Fibroblast of skin of right biceps (primary cell): ENCODE measurements around the gene BPNT1.
"Not testable (repeated sequence)": the region's sequence is repeated elsewhere in the genome, so short reads cannot be mapped to it uniquely, and the experiment has no call there.

Source experiments
- DNase-seq: peaks from one replicate; pipeline ENCODE4 v3.0.0-alpha.2; 2013

BPNT1 gene

GRCh38 chr1:220077887-220078286, 11.7 kb downstream of the BPNT1 start:
- DNase-seq = no peak

GRCh38 chr1:220076861-220077762, 12.5 kb downstream of the BPNT1 start:
- DNase-seq = peak; percentile 42

DNA sequence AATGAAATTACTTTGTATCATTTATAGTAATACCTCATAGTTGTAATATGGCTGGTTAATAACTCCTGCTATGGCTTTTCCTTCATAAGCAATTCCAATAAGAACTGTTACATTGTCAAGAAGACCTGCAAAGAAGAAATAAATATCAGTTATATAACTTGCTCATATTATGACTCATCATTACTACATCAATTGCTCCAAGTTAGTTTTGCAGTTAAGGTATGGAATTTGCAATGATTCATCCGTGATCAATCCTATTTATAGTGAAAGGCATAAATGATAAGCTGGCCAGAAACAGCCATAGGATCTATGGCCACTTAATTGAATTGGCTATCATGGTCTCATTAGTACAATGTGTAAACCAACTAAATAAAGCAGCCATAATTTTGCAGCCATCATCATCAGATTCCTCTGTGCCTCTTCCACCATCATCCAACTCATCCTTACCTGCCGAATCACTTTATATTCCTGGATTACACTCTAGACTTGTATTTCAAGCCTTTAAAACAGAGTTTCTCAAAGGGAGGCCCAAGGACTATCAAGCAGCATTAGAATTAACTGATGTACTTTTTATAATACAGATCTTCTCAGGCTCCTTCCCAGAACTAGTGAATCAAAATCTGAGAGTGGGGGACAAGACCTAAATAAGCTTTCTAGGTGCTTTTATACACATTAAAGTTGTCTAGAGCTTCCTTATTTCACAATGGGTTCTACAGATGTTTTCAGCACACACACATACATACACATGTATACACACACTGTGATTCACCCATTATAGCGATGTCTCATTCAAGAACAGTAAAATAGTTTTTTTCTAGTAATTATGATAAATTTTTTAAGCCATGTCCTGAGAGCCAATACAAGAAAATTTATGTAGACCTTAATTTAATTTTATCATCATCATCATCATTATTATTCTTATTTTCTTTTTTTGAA, 22.1 kb downstream of the BPNT1 start:
- peak; percentile 79 for DNase-seq

- no peak for DNase-seq
Measured at GRCh38 chr1:220062629-220063028, 27.0 kb downstream of the BPNT1 start.

DNA sequence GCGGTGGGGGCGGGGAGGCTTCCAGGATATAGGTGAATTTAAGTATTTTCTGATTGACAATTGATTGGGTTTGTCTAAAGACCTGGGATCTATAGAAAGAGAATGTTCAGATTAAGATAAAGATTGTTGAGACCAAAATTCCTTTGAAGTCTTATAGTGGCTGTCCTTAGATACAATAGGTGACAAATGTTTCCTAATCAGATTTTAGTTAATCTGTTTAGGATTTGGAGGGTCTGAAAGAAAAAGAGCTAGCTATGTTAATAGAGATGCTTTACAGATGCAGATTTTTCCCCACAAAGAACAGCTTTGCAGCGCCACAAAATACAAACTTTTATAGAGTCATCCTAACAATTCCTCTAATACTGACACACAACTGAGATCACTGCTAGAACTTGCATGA, 28.7 kb downstream of the BPNT1 start:
- DNase-seq = no peak

GRCh38 chr1:220056374-220056773, 33.2 kb downstream of the BPNT1 start:
- no peak for DNase-seq

- DNase-seq = peak; percentile 99
Measured at GRCh38 chr1:220046052-220046930, 43.3 kb downstream of the BPNT1 start, which contains the start of gene EPRS1. EPRS1 (minus strand) TSS chr1:220046505; CDS start chr1:220046388, 117 bp downstream.

GRCh38 chr1:220045356-220046051, 44.1 kb downstream of the BPNT1 start:
- DNase-seq = no peak

- no peak for DNase-seq
Measured at GRCh38 chr1:220044678-220045355, 44.8 kb downstream of the BPNT1 start.

- no peak for DNase-seq
Measured at GRCh38 chr1:220043646-220044045, 45.9 kb downstream of the BPNT1 start.

DNA sequence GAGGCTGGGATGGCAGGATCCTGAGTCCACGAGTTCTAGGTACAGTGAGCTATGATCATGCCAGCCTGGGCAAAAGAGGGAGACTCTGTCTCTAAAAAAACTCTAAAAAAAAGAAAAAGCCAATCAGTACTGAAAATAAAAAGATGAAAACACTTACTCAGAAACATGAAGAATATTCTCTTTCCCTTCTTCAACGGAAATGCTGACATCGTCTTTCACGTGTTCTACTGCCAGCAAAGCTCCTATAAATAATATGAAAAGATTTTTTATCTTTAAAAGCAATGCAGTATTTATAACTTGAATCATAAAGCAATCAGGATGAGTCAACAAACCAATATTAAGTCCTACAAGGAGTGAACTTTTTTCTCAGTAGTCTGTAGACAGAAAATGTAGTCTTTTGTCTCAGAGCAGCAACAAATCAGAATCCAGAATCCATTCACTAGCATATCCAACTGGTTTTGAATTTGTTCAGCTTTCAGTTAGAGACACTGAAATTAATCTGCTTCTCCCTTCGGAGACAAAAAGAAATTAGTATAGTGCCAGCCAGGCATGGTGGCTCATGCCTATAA, 49.5 kb downstream of the BPNT1 start:
- no peak for DNase-seq

DNA sequence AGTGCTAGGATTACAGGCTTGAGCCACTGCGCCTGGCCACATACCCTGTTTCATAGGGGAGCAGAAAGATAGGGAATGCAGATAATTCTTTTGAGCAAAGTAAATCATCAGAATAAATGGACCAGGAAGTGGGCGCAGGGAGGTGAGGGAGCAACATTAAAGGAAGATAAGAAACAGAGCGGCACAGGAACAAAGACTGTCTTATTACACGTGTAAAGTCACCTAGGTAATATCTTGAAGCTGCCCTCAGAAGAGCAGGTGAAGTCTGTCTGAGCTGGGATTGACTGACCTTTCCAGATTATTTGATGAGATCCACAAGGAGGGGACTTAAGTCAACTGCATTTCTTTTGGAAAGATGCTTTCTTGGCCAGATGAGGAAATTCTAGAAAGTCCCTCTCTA, 50.9 kb downstream of the BPNT1 start:
- no peak for DNase-seq

GRCh38 chr1:220037810-220038209, 51.8 kb downstream of the BPNT1 start:
- not testable (repeated sequence) for DNase-seq

- no peak for DNase-seq
Measured at GRCh38 chr1:220032911-220033310, 56.7 kb downstream of the BPNT1 start.

- no peak for DNase-seq
Measured at GRCh38 chr1:220031287-220031686, 58.3 kb downstream of the BPNT1 start.

DNA sequence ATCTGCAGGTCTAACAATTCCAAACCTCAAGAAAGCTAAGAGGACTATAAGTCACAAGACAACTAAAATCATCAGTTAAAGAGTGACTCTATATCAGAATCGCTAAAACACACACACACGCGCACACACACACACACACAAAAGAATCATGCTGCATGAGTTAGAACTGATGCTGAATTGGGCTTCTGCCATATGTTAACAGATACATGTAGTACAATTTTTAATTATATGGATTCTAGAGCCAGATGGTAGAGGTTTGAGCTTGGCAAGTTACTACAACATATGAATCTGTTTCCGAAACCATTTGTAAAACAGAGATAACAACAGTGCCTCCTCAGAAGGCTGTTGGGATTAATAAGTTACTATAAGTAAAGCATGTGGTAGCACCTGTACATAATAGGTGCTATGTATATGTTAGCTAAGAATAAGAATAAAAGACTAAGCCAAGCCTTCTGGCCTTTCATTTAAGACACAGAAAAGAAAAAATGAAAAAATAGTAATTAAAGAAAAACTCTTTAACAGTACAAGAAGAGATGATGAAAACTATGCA, 61.2 kb downstream of the BPNT1 start:
- no peak for DNase-seq

DNA sequence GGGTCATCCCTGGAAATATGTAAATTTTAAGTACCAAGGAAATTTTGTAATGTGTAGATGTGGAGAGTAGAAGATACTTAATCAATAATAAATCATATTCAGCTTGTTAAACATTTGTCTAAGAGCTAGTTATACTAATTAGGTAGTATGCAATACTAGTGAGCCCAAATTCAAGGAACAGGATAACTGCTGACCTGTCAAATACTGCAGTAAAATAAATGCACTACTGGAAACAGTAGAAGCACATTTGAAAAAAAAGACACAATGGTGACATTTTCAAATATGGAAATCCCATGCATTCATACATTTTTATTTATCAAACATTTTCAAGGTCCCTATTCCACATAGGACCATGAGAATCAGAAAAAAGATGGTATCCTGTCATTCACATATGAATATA, 70.5 kb downstream of the BPNT1 start:
- no peak for DNase-seq

DNA sequence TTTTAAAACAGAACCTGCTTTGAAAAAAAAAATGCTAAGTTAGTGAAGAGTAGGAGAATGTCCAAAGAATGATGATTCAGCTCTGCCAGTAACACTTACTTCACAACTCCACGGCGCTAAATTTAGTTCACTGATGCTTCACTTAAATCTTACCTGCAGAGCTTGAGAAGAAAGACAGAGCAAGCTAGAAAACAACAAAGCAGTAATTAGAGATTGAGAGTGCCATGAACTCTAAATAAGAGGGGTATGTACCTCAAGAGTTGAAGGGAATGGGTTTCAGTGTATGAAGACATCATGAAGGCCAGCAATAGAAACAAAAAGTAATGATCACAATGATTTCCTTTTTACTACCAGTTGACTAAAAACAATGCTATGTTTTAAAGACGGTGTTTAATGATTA, 76.1 kb downstream of the BPNT1 start:
- DNase-seq = peak; percentile 59

DNA sequence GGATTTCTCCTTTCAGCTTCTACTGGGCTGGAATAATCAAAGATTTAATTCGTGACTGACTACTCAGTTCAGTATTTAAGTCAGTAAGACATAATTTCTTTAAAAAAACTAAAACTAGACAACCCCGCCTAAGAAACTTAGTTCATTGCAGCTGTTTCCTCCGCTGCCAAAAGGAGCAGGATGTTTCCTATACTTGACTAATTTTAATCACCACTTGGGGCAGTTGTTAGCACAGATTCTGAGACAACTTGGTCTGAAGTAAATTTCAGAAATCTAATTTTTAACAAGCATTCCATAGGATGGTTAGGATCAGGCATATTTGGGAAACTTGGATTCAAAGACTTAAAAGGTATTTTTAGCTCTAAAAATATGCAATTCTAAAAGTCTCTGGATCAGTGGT, 77.3 kb downstream of the BPNT1 start:
- peak; percentile 28 for DNase-seq

DNA sequence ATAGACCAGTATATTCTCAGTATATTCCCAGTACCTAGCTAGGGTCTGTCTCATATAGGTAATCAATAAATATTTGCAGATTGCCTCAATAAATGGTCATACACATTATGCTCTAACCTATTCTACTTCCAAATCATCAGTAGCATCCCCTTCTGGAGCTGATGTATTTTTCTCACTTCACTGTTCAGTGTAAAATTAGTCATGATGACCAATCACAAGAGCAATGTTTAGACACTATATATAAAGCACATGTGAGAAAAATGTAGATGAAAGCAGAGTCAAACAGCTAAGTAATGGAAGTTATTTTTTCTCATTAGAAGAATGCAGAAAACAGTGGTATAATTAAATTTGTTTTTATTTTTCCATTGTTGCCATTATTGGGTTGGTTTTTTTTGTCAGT, 78.0 kb downstream of the BPNT1 start:
- DNase-seq = peak; percentile 25
